ENCODE data around the gene NT5C3B. TPM values are rescaled to one million over a fixed set of nuclear protein-coding genes. Genes with fewer than 3 reads are reported as not detected.

Gene NT5C3B
- total and polyA plus RNA-seq, 2 experiments from 2014 or later = 47.7 to 87.8 TPM

GRCh38 chr17:41813699-41814124 is 22.3 kb downstream of the NT5C3B start:
- Histone ChIP-seq H3K4me1 (ENCODE audit: insufficient read depth) (peaks cover 11% of the 10 kb centered on the region), H3K9me2 (replicated peaks; ENCODE audit: insufficient read depth) (no peaks in the 10 kb centered on the region), H3K4me3 (peak overlapping the region; percentile 54), H4K20me1 (ENCODE audit: insufficient read depth, poor library complexity, severe bottlenecking) (peaks cover 7% of the 10 kb centered on the region), H2AFZ (peak overlapping the region; percentile 100), H3K27ac (peak overlapping the region; percentile 98), H3K36me3 (replicated peaks; ENCODE audit: insufficient read depth, low read depth) (no peaks in the 10 kb centered on the region), H3K27me3 (no peaks in the 10 kb centered on the region), H3K9me3 (ENCODE audit: low read depth) (no peaks in the 10 kb centered on the region), H3K79me2 (peaks cover 64% of the 10 kb centered on the region), H3K4me2 (peak overlapping the region; percentile 95)
- TF ChIP-seq CTCF (IDR thresholded peaks at IDR 0.05; ENCODE audit: poor library complexity) (no peak), EZH2 (IDR thresholded peaks at IDR 0.05; ENCODE audit: borderline replicate concordance) (no peak), EZH2phosphoT487 (IDR thresholded peaks at IDR 0.05; ENCODE audit: low read depth, severe bottlenecking, unreplicated experiment) (no peak)
- 28% methylated on average over 9 of the region's 9 CpGs for WGBS (ENCODE audit: low lambda C conversion rate, missing lambda C conversion rate)
- DNase-seq (ENCODE audit: low spot score) = no peak

- Histone ChIP-seq H3K4me1 (ENCODE audit: insufficient read depth) (peaks cover 11% of the 10 kb centered on the region), H3K36me3 (replicated peaks; ENCODE audit: insufficient read depth, low read depth) (no peaks in the 10 kb centered on the region), H3K4me3 (peak overlapping the region; percentile 54), H3K79me2 (peaks cover 68% of the 10 kb centered on the region), H3K27ac (peak overlapping the region; percentile 98), H3K9me3 (ENCODE audit: low read depth) (no peaks in the 10 kb centered on the region), H3K27me3 (no peaks in the 10 kb centered on the region), H3K9me2 (replicated peaks; ENCODE audit: insufficient read depth) (no peaks in the 10 kb centered on the region), H3K4me2 (peak overlapping the region; percentile 95), H4K20me1 (ENCODE audit: insufficient read depth, poor library complexity, severe bottlenecking) (peaks cover 7% of the 10 kb centered on the region), H2AFZ (peak overlapping the region; percentile 100)
- DNase-seq (ENCODE audit: low spot score) = no peak
- TF ChIP-seq EZH2phosphoT487 (IDR thresholded peaks at IDR 0.05; ENCODE audit: low read depth, severe bottlenecking, unreplicated experiment) (no peak), EZH2 (IDR thresholded peaks at IDR 0.05; ENCODE audit: borderline replicate concordance) (no peak), CTCF (IDR thresholded peaks at IDR 0.05; ENCODE audit: poor library complexity) (no peak)
- WGBS (ENCODE audit: low lambda C conversion rate, missing lambda C conversion rate) = 2% methylated on average over 11 of the region's 12 CpGs
Observed at GRCh38 chr17:41813152-41813680, 22.8 kb downstream of the NT5C3B start.

GRCh38 chr17:41812381-41813151 is 23.5 kb downstream of the NT5C3B start, which contains the start of gene FKBP10:
Gene FKBP10, plus strand, starts transcription at chr17:41813004. Its CDS starts 31 bp downstream, at chr17:41813035.
- 1% methylated on average over 20 of the region's 35 CpGs for WGBS (ENCODE audit: low lambda C conversion rate, missing lambda C conversion rate)
- TF ChIP-seq CTCF (IDR thresholded peaks at IDR 0.05; ENCODE audit: poor library complexity) (peak; percentile 9), EZH2 (IDR thresholded peaks at IDR 0.05; ENCODE audit: borderline replicate concordance) (no peak), EZH2phosphoT487 (IDR thresholded peaks at IDR 0.05; ENCODE audit: low read depth, severe bottlenecking, unreplicated experiment) (no peak)
- Histone ChIP-seq H3K79me2 (peaks cover 68% of the 10 kb centered on the region), H3K4me3 (peak within 1 kb of the TSS; percentile 100), H4K20me1 (ENCODE audit: insufficient read depth, poor library complexity, severe bottlenecking) (peaks cover 7% of the 10 kb centered on the region), H3K9me3 (ENCODE audit: low read depth) (no peaks in the 10 kb centered on the region), H3K27ac (peak within 1 kb of the TSS; percentile 98), H3K36me3 (replicated peaks; ENCODE audit: insufficient read depth, low read depth) (no peaks in the 10 kb centered on the region), H2AFZ (peak within 1 kb of the TSS; percentile 100), H3K27me3 (no peaks in the 10 kb centered on the region), H3K9me2 (replicated peaks; ENCODE audit: insufficient read depth) (no peaks in the 10 kb centered on the region), H3K4me1 (ENCODE audit: insufficient read depth) (peaks cover 11% of the 10 kb centered on the region), H3K4me2 (peak within 1 kb of the TSS; percentile 95)
- DNase-seq (ENCODE audit: low spot score) = peak; percentile 90
